HepG2 (cell line): ENCODE measurements around the gene NME7. TPM values are rescaled to one million over a fixed set of nuclear protein-coding genes. Genes with fewer than 3 reads are reported as not detected.

Source experiments
- AHDC1 ChIP-seq: sonication (generic); formaldehyde crosslinking; IDR thresholded peaks from 2 replicates; pipeline ENCODE4 v1.5.1; 2020; ENCODE audit warnings: mild to moderate bottlenecking, missing genetic modification reagents, borderline replicate concordance
- FOXP1 ChIP-seq, 2 experiments: fragments of 450-650 bp in 1 of 2; IDR thresholded peaks; 2 replicates each; pipeline ENCODE4 v1.6.1; 2017 to 2018; ENCODE audit warnings: antibody characterized with exemption in 1 of 2
- KLF11 ChIP-seq: IDR thresholded peaks from 2 replicates; pipeline ENCODE4 v1.6.1; 2016; ENCODE audit warnings: missing compliant biosample characterization
- NCOA5 ChIP-seq: sonication (generic); formaldehyde crosslinking; IDR thresholded peaks from 2 replicates; pipeline ENCODE4 v1.4.0; 2020; ENCODE audit warnings: missing genetic modification reagents
- PRMT3 ChIP-seq: sonication (generic); formaldehyde crosslinking; IDR thresholded peaks from 2 replicates; pipeline ENCODE4 v1.8.1; 2022; ENCODE audit warnings: low read depth, mild to moderate bottlenecking, moderate library complexity, missing genetic modification reagents, borderline replicate concordance
- SOX13 ChIP-seq, 3 experiments: fragments of 450-650 bp in 1 of 3; sonication (generic) in 1 of 3; formaldehyde crosslinking in 1 of 3; IDR thresholded peaks in 2 of 3; conservative IDR thresholded peaks in 1 of 3; 2 replicates each; pipeline versions ENCODE4 v1.5.0 to v1.6.1; 2016 to 2020; ENCODE audit warnings: antibody characterized with exemption in 1 of 3, mild to moderate bottlenecking in 1 of 3, missing compliant biosample characterization in 1 of 3, missing genetic modification reagents in 1 of 3, moderate library complexity in 1 of 3
- SUZ12 ChIP-seq: fragments of 150-350 bp; IDR thresholded peaks from 2 replicates; pipeline ENCODE4 v1.6.1; 2014; ENCODE audit warnings: low read depth, low read length
- TFDP2 ChIP-seq: sonication (generic); formaldehyde crosslinking; IDR thresholded peaks from 2 replicates; pipeline ENCODE4 v1.4.0; 2020; ENCODE audit warnings: missing genetic modification reagents
- THAP9 ChIP-seq: sonication (generic); formaldehyde crosslinking; IDR thresholded peaks from 2 replicates; pipeline ENCODE4; 2020; ENCODE audit warnings: missing genetic modification reagents, mild to moderate bottlenecking, borderline replicate concordance
- ZBTB37 ChIP-seq: sonication (generic); formaldehyde crosslinking; IDR thresholded peaks from 2 replicates; pipeline ENCODE4 v1.4.0; 2020; ENCODE audit warnings: mild to moderate bottlenecking, missing genetic modification reagents
- ZNF30 ChIP-seq: sonication (generic); formaldehyde crosslinking; IDR thresholded peaks from 2 replicates; pipeline ENCODE4 v1.5.0; 2020; ENCODE audit warnings: mild to moderate bottlenecking, missing genetic modification reagents
- ZNF367 ChIP-seq: sonication (generic); formaldehyde crosslinking; IDR thresholded peaks from 2 replicates; pipeline ENCODE4 v1.4.0; 2020; ENCODE audit warnings: missing genetic modification reagents, borderline replicate concordance
- ZNF574 ChIP-seq: sonication (generic); formaldehyde crosslinking; IDR thresholded peaks from 2 replicates; pipeline ENCODE4 v1.4.0; 2020; ENCODE audit warnings: missing genetic modification reagents
- polyA plus RNA-seq, 8 experiments: library from polyadenylated mRNA; depleted of rRNA in 3 of 8; stranded (reverse) in 7 of 8; unstranded in 1 of 8; fragments of >200 nt; fragmentation: Illumina TruSeq in 4 of 8; extraction: Trizol in 4 of 8; gene quantifications; 2 replicates each; pipeline versions ENCODE4 v1.2.1 to v1.2.3, GENCODE V29; 2011 to 2016; ENCODE audit warnings: low read depth in 4 of 8, missing spikeins in 1 of 8, mixed read lengths in 1 of 8; ENCODE audit not compliant: insufficient read depth in 1 of 8
- total RNA-seq, 5 experiments: library from RNA; depleted of rRNA; stranded (reverse); fragments of >200 nt; fragmentation: Illumina TruSeq; extraction: Trizol; gene quantifications; 2 replicates each; pipeline ENCODE4 v1.2.3, GENCODE V29; 2016; ENCODE audit warnings: low read depth in 1 of 5

NME7 gene
- total and polyA plus RNA-seq, 2 of the 13 experiments (the other 11 are each of a cell fraction or from before 2014, with no cell fraction given) = 9.4 to 22.5 TPM

- 0 out of 2 replicates have a peak, but pooled peaks have one; percentile 63 for TF ChIP-seq ZNF367 (CRISPR knock-in tag)
- no peak; the same call in 1 of the 2 replicates for TF ChIP-seq THAP9 (CRISPR knock-in tag)
- no peak for TF ChIP-seq KLF11
- TF ChIP-seq NCOA5 = peak; percentile 39; the same call in 1 of the 2 replicates
- no peak for TF ChIP-seq PRMT3 (CRISPR knock-in tag)
- 0 out of 2 replicates have a peak, but pooled peaks have one; percentile 8 for TF ChIP-seq SUZ12
- TF ChIP-seq SOX13 (IDR thresholded peaks at IDR 0.05) = no peak
- peak in 1 of 2 experiments; percentile 79; a peak in 2 of 4 replicates for TF ChIP-seq SOX13 (CRISPR knock-in tag; conservative IDR thresholded peaks at IDR 0.05 in 1 of 2, IDR thresholded peaks at IDR 0.05 in 1 of 2)
- TF ChIP-seq ZNF574 (CRISPR knock-in tag) = peak; percentile 56; the same call in 1 of the 2 replicates
- no peak for TF ChIP-seq FOXP1 (IDR thresholded peaks at IDR 0.05)
- peak; percentile 66 for TF ChIP-seq FOXP1 (CRISPR knock-in tag; IDR thresholded peaks at IDR 0.05)
- TF ChIP-seq ZNF30 (CRISPR knock-in tag) = no peak
- TF ChIP-seq TFDP2 (CRISPR knock-in tag) = no peak
- TF ChIP-seq AHDC1 = peak; percentile 46; the same call in 1 of the 2 replicates
- no peak for TF ChIP-seq ZBTB37 (CRISPR knock-in tag)
These were observed 251.6 kb downstream of the NME7 start (continued) for GRCh38 chr1:169115891-169116585.
